Stimulated activated CD8-positive, alpha-beta memory T cell treated with anti-CD3 and anti-CD28 coated beads, Interleukin-12 subunit alpha, Interleukin-12 subunit beta, amount 100 ng/mL, for 24 hours (primary cell): ENCODE results near the gene PRR7.
"Not testable (repeated sequence)": the region's sequence is repeated elsewhere in the genome, so short reads cannot be mapped to it uniquely, and the experiment has no call there.

Source experiments
- DNase-seq: peaks from one replicate; pipeline ENCODE4 v3.0.0-alpha.2; 2020; ENCODE audit errors: extremely low read depth

Gene PRR7, protein sequence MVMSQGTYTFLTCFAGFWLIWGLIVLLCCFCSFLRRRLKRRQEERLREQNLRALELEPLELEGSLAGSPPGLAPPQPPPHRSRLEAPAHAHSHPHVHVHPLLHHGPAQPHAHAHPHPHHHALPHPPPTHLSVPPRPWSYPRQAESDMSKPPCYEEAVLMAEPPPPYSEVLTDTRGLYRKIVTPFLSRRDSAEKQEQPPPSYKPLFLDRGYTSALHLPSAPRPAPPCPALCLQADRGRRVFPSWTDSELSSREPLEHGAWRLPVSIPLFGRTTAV

DNA sequence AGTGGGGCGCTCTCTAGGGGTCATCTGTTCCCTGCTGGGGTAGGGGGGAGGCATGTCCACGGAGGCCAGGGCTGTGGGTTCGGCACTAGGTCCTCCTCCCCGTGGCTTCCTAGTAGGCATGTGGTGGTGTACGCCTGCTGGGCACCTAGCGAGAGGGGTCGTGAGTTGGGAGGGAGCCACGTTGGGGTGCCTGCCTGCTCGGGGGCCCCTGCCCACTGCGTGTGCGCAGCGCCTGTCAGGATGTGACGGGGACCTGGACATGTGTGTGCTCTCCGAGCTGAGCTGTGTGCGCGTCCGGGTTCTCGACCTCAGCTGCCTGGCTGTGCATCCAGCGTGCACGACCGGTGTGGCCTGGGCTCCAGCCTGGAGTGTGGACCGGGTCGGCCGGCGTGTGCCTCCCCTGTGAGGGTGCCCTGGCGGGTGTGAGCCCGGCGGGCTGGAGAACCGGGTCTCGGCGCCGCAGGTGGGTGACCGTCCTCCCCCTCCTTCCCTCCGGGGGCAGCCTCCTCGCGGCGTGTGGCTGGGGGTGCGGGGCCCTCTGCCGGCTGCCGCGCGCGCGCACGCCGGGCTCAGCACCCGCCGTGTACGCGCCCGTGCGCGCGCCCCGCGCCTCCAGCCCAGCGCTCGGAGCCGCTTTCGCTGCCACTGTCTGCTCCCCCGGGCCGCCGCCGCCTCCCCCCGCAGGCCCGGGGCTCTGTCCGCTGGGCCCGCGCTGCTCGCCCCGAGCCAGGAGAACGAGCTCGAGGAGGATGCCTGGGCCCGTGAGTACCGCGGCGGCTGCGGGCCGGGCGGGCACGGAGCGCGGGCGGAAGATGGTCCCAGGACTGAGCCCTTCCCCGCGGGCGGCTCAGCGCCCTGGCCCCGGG, at the start of gene PRR7:
PRR7 (plus strand) TSS at position 615 of the 866 bp plus-strand sequence. CDS start 8,254 bp downstream, outside the sequence.
- no peak for DNase-seq

DNA sequence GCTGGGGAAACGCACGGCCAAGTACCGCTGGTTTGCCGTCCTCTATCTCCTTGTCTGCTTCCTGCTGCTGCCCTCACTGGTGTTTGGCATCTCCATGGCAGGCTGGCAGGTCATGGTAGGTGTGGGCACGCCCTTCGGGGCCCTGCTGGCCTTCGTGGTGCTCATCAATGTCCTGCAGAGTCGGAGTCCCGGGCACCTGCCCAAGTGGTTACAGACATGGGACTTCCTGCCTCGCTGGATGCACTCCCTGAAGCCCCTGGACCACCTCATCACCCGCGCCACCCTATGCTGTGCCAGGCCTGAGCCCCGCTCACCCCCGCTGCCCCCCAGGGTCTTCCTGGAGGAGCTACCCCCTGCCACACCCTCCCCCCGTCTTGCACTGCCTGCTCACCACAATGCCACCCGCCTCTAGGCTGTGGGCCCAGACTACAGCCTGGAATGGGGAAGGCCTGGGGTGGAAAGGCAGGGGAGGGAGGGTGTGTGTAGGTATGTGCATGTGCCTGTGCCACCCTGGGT, 48.7 kb upstream of the PRR7 start:
- DNase-seq = no peak

DNA sequence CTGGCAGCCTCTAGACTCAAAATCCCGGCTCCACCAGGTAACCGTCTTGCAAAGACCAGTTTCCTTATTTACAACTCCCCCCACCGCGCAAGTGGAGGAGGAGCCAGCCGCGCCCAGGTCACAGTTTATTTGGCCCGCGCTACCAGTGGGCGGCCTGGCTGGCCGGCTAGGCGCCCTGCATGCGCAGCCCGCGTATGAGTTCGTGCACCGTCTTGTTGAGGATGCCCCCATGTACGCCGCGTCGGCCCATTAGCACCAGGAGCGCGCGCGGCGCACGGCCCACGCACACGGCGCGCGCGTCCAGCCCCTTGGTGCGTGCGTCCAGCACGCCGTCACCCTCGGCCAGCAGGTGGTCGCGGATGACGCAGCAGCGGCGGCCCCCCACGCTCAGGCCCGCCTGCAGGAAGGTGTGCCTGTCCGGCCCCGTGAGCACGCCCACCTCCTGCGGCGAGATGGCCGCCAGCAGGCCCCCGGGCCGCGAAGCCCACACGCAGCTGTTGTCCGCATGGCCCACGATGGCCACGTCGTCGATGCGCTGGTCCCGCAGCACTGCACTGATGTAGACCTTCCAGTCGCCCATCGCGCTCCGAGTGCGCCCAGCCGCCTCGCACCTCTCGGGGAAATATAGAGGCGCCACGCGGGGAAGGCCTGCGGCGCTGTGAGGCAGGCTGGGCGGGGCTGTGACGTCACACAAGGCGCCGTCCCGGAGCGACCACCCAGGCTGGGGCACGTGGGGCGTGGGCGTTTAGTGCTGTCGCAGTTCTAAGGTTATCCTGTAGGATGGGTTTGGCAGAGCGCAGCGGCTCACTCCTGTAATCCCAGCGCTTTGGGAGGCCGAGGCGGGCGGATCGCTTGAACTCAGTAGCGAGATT, 46.4 kb upstream of the PRR7 start, which contains the start of gene PFN3:
PFN3 (minus strand) TSS at position 665 of the 872 bp plus-strand sequence; CDS start at position 580, 85 bp downstream.
- DNase-seq = no peak

DNA sequence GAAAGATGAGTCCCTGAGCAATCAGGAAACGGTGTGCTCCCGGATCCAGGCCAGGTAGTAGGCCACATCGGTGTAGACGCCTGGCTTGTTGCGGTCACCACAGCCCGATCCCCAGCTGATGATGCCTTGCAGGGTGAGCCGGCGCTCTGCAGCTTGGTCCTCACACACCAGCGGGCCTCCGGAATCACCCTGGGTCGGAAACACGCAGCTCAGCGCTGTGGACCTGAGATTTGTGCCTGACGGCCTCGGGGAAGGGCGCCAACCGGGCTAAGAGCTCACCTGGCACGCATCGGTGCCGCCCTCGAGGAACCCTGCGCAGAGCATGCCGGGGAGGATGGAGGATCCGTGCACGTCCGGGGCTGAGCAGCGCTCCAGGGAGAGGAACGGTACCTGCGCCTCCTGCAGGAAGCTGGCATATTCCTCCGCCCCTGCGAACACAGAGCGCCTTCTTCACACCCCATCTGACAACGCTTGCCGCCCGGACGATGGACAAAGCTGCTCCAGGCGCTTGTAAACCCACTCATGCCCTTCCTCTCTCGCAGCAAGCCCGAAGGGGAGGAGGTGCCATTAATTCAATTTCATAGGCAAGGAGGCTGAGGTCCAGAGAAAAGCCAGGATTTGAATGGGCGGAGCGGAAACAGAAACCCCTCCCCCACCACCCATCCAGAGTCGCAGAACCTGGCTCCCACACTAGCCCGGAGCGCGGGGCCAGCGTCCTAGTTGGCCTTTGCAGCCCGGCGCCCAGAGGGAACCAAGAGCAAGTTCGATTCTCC, 44.2 kb upstream of the PRR7 start:
- no peak for DNase-seq

DNA sequence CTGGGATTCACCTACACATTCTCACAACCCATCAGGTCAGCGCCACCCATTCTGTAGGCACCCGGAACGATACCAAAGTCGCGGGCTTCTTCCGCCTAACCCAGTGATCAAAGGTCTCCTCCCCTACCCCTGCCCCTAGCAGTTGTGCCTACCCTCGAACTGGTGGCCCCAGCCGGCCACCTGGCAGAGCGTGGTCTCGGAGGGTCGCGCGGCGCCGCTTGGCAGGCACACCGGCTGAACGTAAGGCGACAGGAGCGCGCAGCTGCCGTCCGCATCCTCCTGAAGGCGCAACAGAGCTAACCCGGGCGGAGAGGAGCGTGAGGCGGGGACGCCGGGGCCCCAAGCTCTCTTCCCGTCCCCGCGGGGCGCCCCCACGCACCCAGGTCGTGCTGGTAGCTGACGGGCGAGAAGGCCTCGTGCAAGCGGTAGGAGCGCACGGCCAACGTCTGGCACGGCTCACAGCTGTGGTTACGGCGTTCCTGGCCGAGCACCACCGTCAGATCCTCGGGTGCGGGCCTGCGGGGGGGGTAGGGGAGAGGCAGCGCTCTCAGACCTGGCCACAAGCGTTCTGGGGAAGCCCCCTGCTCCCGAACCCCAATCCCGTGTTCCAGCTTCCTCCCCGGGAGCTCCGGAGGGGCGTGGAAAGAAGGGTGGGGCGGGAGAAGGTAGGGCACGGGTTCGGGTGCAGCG, 43.4 kb upstream of the PRR7 start:
- DNase-seq = no peak

DNA sequence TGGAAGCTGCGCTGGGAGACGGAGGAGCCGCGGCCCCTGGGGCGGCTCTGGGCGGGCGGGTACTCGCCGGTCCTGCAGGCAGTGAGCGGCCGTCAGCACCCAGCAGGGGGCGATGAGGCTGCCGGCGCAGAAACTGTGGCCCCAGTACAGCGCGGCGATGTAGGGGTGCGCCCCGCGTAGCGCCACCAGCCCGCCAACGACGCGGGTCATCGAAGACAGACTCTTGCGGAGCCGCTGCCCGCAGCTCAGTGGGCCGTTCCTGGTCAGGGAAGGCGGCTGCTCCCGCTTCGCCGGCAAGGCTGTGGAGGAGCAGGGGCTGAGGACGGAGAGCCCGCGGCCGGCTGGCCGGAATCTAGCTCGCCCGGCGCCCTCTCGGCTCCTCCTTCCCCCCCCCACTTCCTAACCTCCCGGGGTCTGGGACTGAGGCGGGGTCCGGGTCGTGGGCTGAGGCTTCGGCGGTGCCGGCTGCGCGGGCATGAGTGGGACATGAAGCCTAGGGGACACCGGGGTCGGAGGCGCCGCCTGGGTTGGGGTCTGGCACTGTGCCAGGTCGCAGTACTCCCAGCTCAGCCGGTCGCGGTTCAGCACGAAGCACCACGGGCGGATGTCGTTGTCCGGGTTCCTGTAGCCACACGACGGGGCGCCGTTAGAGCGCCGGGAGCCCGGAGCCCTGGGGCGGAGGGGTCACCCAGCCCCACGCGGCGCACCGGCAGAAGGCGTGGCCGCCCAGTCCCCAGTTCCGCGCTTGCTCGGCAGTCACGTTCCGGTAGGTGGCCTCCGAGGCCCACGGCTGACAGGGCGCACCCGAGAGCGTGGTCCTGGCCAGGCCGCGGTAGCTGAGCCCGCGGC, 42.6 kb upstream of the PRR7 start:
- peak; percentile 61 for DNase-seq

DNA sequence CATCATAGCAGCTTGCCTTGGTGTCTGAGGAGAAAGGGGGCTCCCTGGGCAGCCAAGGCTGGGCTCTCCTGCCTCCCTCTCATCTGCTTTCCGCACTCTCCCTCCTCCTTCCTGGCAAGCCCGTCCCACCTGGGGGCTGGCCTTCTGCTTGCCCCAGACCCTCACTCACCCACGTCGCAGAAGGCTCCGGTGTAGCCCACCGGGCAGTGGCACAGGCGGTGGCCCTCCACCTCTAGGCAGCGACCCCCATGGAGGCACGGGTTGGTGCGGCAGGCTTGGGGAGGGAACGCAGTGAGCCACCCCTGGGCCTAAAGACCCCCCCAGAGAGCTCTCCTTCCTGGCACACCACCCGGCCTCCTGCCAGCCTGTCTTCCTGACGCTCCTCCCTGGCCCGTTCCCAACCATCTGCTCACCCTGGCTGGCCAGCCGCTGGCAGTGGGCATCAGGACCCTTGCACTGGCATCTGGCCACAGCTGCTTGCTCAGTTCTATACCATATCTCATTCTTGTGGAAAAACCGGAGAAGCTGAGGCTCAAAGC, 41.9 kb upstream of the PRR7 start:
- no peak for DNase-seq

DNA sequence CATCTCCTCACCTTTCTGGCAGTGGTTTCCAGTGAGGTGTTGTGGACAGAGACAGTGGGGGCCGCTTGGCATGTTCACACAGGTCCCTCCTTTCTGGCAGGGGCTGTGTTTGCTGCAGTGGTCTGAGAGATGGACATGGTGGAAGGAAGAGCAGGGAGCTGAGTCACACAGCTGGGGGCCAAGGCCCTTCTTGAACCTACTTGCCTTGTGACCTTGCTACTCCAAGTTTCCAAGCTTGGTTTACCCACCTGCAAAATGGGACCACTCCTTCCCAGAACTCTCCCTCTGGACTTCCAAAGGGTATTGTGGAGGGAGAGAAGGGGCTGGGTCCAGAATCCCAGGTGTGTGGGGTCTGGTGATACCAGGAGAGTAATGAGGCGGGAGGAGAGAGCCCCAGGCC, 41.3 kb upstream of the PRR7 start:
- no peak for DNase-seq

DNA sequence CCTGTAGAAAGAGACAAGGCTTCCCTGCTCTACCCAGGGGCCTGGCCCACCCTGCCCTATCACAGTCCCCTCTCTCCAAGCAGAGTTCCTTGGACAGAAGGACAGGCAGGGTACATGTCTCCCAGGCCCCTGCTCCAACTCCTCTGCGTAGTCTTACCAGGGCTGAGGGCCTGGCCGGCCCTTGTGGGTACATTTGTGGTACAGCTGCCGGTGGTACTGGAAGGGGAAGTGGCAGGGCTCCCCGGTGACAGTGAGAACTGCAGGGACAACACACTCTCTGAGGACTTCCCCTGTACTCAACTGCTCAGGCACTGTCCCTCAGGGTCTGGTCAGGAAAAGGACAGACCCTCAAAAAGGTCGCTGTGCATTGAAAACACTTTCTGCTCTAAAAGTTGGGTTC, 40.8 kb upstream of the PRR7 start:
- DNase-seq = no peak

DNA sequence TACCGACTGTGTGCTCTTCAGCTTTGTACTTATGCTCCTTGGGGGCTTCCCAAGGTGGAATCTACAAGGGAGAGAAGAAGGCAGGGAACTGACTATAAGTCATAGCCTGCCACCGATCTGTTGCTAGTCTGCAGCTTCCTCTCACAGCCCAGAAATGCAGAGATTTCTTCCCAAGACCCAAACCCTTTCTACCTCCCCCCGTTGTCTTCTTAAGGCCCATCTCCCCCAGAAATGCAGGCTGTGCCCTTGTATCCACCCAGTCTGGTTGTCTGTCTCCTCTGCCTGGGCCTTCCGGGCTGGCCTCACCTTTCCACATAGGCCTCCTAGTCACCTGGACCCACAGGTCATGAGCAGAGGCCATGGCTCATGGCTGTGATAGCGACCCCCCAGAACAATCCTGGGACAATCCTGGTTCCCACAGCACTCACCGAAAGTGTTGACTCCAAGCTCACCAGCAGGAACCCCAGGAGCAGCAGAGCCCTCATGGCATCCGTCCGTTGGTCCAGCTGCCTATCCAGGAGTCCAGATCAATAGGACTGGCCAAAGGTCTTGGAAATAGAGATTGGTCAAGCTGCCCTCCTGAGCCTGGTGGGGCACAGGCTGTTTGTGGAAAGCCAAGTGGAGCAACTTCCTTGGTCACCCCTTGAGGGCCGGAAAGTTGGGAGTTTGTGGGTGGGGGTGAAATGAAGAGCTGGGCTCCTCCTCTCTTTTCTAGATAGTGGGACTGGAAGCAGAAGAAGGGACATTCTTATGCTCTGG, 37.4 kb upstream of the PRR7 start, which contains the start of gene F12:
F12 (minus strand) TSS at position 522 of the 759 bp plus-strand sequence; CDS start at position 485, 37 bp downstream.
- no peak for DNase-seq

DNA sequence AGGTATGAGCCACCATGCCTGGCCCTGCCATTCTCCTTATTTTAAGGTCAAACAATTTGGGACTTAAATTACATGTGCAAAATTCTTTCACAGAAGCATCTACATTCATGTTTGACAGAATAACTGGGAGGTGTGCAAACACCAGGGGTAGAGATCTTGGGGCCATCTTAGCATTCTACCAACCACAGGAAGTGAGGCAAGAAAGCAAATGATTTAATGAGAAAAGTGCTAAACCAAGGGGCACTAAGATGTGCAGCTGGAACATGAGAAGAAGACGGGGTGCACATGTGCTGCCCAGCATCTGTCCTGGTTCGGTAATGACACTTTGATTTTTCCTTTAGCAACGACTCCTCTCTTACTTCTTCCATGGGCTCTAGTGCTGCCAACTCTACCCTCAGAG, 36.0 kb upstream of the PRR7 start:
- DNase-seq = no peak

DNA sequence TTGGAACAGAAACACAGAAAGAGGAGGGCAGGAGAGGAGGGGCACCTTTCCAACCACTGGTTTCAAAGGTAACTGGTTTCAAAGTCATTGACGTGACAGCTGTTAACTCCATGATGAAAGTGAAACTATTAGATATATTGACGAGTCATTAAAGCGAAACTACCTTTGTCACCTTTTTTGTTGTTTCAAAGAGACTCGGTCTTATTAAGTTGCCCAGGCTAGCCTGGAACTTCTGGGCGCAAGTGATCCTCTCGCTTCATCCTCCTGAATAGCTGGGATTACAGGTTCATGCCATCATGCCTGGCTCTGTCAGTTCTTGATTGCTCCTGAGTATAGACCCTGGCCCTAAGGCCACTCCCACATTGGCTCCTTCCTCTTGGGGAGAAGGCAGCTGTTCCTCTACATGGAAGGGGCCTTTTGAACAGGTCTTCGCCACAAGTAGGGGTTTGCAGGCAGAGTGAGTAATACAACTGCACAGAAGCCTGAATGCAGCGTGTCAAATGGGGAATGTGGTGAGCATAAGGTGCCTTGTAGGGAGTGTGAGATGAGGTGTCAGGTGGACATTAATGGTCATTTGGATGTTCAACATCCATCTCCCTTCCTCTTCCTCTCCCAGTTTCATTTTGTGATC, 33.9 kb upstream of the PRR7 start:
- no peak for DNase-seq

DNA sequence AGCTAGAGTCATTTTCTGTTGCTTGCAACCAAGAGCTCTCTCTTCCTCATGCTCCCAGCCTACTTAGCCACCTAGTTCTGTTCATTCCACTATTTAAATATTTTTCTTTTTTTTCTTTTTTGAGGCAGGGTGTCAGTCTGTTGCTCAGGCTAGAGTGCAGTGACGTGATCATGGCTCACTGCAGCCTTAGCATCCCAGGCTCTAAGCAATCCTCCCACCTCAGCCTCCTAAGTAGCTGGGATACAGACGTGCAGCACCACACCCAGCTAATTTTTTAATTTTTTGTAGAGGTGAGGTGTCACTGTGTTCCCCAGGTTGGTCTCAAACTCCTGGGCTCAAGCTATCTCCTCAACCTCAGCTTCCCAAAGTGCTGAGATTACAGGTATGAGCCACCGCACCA, 32.1 kb upstream of the PRR7 start:
- no peak for DNase-seq

DNA sequence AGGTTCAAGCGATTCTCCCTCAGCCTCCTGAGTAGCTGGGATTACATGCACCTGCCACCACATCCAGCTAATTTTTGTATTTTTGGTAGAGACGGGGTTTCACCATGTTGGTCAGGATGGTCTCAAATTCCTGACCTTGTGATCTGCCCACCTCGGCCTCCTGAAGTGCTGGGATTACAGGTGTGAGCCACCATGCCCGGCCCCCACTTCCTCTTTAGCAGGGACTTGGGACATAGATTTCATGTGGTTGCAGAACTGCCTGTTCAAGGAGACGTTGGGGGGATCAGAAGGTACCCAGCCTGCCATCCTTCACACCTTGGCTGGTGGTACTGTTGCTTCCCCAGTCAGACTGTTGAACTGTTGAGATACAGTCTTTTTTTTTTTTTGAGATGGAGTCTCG, 29.5 kb upstream of the PRR7 start:
- DNase-seq = not testable (repeated sequence)

DNA sequence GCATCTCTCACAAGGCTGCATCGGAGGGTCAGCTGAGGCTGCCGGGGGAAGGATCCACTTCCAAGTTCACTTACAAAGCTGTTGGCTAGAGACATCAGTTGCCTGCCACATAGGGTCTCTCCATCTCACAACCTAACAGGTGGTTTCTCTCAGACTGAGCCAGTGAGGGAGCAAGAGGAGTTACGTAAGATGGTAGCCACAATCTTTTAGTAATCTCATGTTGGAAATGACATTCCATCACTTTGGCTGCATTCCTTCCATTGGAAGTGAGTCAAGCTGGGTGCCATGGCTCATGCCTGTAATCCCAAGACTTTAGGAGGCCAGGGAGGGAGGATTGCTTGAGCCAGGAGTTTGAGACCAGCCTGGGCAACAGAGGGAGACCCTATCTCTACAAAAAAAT, 27.6 kb upstream of the PRR7 start:
- DNase-seq = no peak

DNA sequence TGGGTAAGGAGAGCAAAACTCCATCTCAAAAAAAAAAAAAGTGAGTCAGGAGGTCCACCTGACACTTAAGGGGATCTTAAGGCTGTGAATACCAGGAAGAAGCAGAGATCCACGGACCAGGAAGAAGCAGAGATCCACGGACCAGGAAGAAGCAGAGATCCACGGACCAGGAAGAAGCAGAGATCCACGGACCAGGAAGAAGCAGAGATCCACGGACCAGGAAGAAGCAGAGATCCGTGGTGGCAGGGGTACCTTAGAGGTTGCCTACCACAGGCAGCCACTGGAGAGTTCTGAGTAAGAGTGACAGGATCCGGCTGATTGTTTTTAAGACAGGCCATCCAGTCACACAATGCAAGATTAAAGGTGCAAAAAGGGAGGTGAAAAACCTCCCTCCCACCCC, 26.1 kb upstream of the PRR7 start:
- not testable (repeated sequence) for DNase-seq

DNA sequence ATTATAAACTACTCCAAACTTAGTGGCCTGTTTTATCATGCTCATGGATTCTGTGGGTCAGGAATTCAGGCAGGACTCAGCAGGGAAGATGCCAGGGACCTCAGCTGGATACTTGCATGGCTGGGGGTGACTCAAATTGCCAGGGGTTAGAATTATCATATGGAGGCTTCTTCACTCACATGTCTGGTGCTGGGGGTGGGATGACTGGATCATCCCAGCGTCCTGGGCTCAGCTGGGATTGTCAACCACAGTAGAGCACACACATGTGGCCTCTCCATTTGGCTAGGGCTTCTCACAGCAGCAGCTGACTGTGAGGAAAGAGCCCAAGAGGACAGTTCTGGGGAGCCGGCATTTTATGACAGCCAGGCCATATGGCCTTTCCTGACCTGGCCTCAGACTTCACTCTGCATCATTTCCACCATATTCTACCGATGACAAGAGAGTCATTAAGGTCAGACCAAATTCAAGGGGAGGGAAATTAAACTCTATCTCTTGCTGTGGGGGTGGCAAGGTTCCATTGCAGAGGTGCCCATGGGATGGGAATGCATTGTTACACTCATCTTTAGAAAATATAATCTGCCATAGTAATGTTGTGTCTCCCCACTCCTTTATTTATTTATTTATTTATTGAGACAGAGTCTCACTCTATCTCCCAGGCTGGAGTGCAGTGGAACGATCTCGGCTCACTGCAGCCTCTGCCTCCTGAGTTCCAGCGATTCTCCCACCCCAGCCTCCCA, 25.4 kb upstream of the PRR7 start:
- no peak for DNase-seq
